ENCODE measurements around the gene CHST1.

CHST1 gene

GRCh38 chr11:45646275-45646927, 19.0 kb downstream of the CHST1 start:
- Histone ChIP-seq H3K9ac (ENCODE audit: low read length in 5 of 5) (no peak overlapping the region), H3K27ac (ENCODE audit: low read depth, low read length) (no peak overlapping the region), H3K27me3 (ENCODE audit: control insufficient read depth in 5 of 5, insufficient read depth in 4 of 5, low read length in 5 of 5) (peaks cover 6 to 13% (median 7%) of the 10 kb centered on the region in 5 donors)

GRCh38 chr11:45644981-45645889, 20.2 kb downstream of the CHST1 start:
- no peak overlapping the region for H3K27ac ChIP-seq (ENCODE audit: low read depth, low read length)
- peaks cover 0 to 36% (median 0%) of the 10 kb centered on the region in 5 donors for H3K4me1 ChIP-seq (ENCODE audit: control insufficient read depth in 5 of 5, insufficient read depth in 5 of 5, low read length in 5 of 5)
- no peaks in the 10 kb centered on the region for H3K36me3 ChIP-seq (ENCODE audit: control insufficient read depth in 5 of 5, insufficient read depth in 5 of 5, low read length in 5 of 5)
- H3K27me3 ChIP-seq (ENCODE audit: control insufficient read depth in 5 of 5, insufficient read depth in 4 of 5, low read length in 5 of 5): peaks cover 4 to 11% (median 6%) of the 10 kb centered on the region in 5 donors
- no peak overlapping the region for H3K4me3 ChIP-seq (ENCODE audit: low read depth in 1 of 5, low read length in 5 of 5)
- H3K9me3 ChIP-seq (ENCODE audit: control insufficient read depth in 5 of 5, low read length in 5 of 5): no peaks in the 10 kb centered on the region
- no peak overlapping the region for H3K9ac ChIP-seq (ENCODE audit: low read length in 5 of 5)

More at GRCh38 chr11:45646275-45646927, 19.0 kb downstream of the CHST1 start:
- H3K9me3 ChIP-seq (ENCODE audit: control insufficient read depth in 5 of 5, low read length in 5 of 5): no peaks in the 10 kb centered on the region
- no peak overlapping the region for H3K4me3 ChIP-seq (ENCODE audit: low read depth in 1 of 5, low read length in 5 of 5)
- no peaks in the 10 kb centered on the region for H3K36me3 ChIP-seq (ENCODE audit: control insufficient read depth in 5 of 5, insufficient read depth in 5 of 5, low read length in 5 of 5)
- H3K4me1 ChIP-seq (ENCODE audit: control insufficient read depth in 5 of 5, insufficient read depth in 5 of 5, low read length in 5 of 5): peaks cover 0 to 36% (median 0%) of the 10 kb centered on the region in 5 donors

GRCh38 chr11:45643598-45644260, 21.7 kb downstream of the CHST1 start:
- H3K27ac ChIP-seq (ENCODE audit: low read depth, low read length): no peak overlapping the region
- H3K9me3 ChIP-seq (ENCODE audit: control insufficient read depth in 5 of 5, low read length in 5 of 5): no peaks in the 10 kb centered on the region
- no peaks in the 10 kb centered on the region for H3K36me3 ChIP-seq (ENCODE audit: control insufficient read depth in 5 of 5, insufficient read depth in 5 of 5, low read length in 5 of 5)
- H3K27me3 ChIP-seq (ENCODE audit: control insufficient read depth in 5 of 5, insufficient read depth in 4 of 5, low read length in 5 of 5): peaks cover 0 to 8% (median 6%) of the 10 kb centered on the region in 5 donors
- H3K9ac ChIP-seq (ENCODE audit: low read length in 5 of 5): no peak overlapping the region
- H3K4me3 ChIP-seq (ENCODE audit: low read depth in 1 of 5, low read length in 5 of 5): no peak overlapping the region
- H3K4me1 ChIP-seq (ENCODE audit: control insufficient read depth in 5 of 5, insufficient read depth in 5 of 5, low read length in 5 of 5): peaks cover 0 to 36% (median 0%) of the 10 kb centered on the region in 5 donors

DNA sequence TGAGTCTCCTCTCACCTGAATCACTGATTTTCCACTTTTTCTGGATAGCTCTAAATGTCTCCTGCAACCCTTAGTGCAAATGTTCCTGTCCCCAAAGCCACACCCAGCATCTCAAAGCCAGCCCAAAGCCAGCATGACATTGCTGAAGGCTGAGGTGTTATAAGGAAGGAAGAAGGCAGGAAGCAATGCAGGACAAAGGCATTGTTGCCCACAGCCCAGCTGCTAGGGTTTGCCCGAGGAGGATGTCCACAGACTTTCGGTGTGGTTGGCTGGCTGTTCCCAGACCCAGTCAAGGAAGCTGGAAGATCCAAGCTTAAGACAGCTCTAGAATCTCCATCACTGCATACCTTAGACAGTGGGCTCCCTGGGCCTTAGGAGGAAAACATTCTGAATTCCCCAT, 23.5 kb downstream of the CHST1 start:
- Histone ChIP-seq H3K4me3 (ENCODE audit: low read depth in 1 of 5, low read length in 5 of 5) (no peak overlapping the region), H3K4me1 (ENCODE audit: control insufficient read depth in 5 of 5, insufficient read depth in 5 of 5, low read length in 5 of 5) (peaks cover 0 to 25% (median 0%) of the 10 kb centered on the region in 5 donors), H3K27me3 (ENCODE audit: control insufficient read depth in 5 of 5, insufficient read depth in 4 of 5, low read length in 5 of 5) (peaks cover 0 to 8% (median 6%) of the 10 kb centered on the region in 5 donors), H3K27ac (ENCODE audit: low read depth, low read length) (no peak overlapping the region), H3K36me3 (ENCODE audit: control insufficient read depth in 5 of 5, insufficient read depth in 5 of 5, low read length in 5 of 5) (no peaks in the 10 kb centered on the region), H3K9ac (ENCODE audit: low read length in 5 of 5) (no peak overlapping the region), H3K9me3 (ENCODE audit: control insufficient read depth in 5 of 5, low read length in 5 of 5) (peaks cover 0 to 3% (median 0%) of the 10 kb centered on the region in 5 donors)

DNA sequence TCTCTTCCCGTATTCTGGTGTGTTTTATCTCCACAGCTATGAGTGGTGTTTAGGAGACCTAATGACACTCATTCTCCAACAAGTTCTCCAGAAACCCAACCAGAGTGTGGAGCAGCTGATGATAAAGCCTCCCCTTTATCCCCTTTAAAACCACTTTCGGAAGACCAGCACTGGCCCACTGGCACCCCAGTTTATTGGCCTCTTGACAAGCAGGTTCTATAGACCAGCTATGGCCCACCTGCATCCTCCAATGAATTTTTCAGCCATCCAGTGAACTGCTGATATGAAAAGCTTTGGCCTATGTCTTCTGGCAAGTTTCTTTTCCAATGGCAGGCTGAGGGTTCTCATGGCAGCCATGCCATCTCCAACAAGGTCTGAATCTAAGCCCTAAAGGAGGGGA, 27.4 kb downstream of the CHST1 start:
- no peak overlapping the region for H3K4me3 ChIP-seq (ENCODE audit: low read depth in 1 of 5, low read length in 5 of 5)
- no peak overlapping the region for H3K27ac ChIP-seq (ENCODE audit: low read depth, low read length)
- H3K9ac ChIP-seq (ENCODE audit: low read length in 5 of 5): no peak overlapping the region
- no peaks in the 10 kb centered on the region for H3K36me3 ChIP-seq (ENCODE audit: control insufficient read depth in 5 of 5, insufficient read depth in 5 of 5, low read length in 5 of 5)
- peaks cover 0 to 15% (median 0%) of the 10 kb centered on the region in 5 donors for H3K4me1 ChIP-seq (ENCODE audit: control insufficient read depth in 5 of 5, insufficient read depth in 5 of 5, low read length in 5 of 5)
- peaks cover 0 to 3% (median 0%) of the 10 kb centered on the region in 5 donors for H3K9me3 ChIP-seq (ENCODE audit: control insufficient read depth in 5 of 5, low read length in 5 of 5)
- H3K27me3 ChIP-seq (ENCODE audit: control insufficient read depth in 5 of 5, insufficient read depth in 4 of 5, low read length in 5 of 5): peaks cover 0 to 4% (median 0%) of the 10 kb centered on the region in 5 donors

GRCh38 chr11:45635907-45636306, 29.5 kb downstream of the CHST1 start:
- no peaks in the 10 kb centered on the region for H3K4me1 ChIP-seq (ENCODE audit: control insufficient read depth in 5 of 5, insufficient read depth in 5 of 5, low read length in 5 of 5)
- no peaks in the 10 kb centered on the region for H3K36me3 ChIP-seq (ENCODE audit: control insufficient read depth in 5 of 5, insufficient read depth in 5 of 5, low read length in 5 of 5)
- no peaks in the 10 kb centered on the region for H3K27me3 ChIP-seq (ENCODE audit: control insufficient read depth in 5 of 5, insufficient read depth in 4 of 5, low read length in 5 of 5)
- H3K27ac ChIP-seq (ENCODE audit: low read depth, low read length): no peak overlapping the region
- no peak overlapping the region for H3K9ac ChIP-seq (ENCODE audit: low read length in 5 of 5)
- H3K9me3 ChIP-seq (ENCODE audit: control insufficient read depth in 5 of 5, low read length in 5 of 5): peaks cover 0 to 3% (median 0%) of the 10 kb centered on the region in 5 donors
- H3K4me3 ChIP-seq (ENCODE audit: low read depth in 1 of 5, low read length in 5 of 5): no peak overlapping the region

GRCh38 chr11:45625611-45626010, 39.8 kb downstream of the CHST1 start:
- peaks cover 0 to 14% (median 8%) of the 10 kb centered on the region in 5 donors for H3K9me3 ChIP-seq (ENCODE audit: control insufficient read depth in 5 of 5, low read length in 5 of 5)
- H3K27me3 ChIP-seq (ENCODE audit: control insufficient read depth in 5 of 5, insufficient read depth in 4 of 5, low read length in 5 of 5): peaks cover 0 to 13% (median 3%) of the 10 kb centered on the region in 5 donors
- no peak overlapping the region for H3K27ac ChIP-seq (ENCODE audit: low read depth, low read length)
- no peak overlapping the region for H3K4me3 ChIP-seq (ENCODE audit: low read depth in 1 of 5, low read length in 5 of 5)
- no peaks in the 10 kb centered on the region for H3K36me3 ChIP-seq (ENCODE audit: control insufficient read depth in 5 of 5, insufficient read depth in 5 of 5, low read length in 5 of 5)
- no peak overlapping the region for H3K9ac ChIP-seq (ENCODE audit: low read length in 5 of 5)
- H3K4me1 ChIP-seq (ENCODE audit: control insufficient read depth in 5 of 5, insufficient read depth in 5 of 5, low read length in 5 of 5): no peaks in the 10 kb centered on the region

DNA sequence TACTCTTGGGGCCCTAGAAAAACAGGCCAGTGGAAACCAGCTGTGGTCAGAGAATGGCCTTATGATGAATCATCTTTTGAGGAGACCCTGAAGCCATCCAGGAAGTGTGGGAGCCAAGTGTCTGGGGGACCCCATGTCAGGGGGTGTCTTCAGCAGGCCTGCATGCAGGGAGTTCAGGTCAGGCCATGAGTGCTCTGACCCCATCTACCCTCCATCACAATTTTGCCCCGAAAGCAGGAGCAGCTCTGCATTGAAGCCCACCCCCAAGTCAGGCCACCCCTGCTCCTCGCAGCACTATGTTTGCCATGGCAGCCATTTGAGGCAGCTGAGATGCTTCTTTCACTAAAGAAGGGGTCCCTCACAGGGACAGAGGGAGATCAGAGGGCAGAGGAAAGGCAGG, 41.3 kb downstream of the CHST1 start:
- H3K9ac ChIP-seq (ENCODE audit: low read length in 5 of 5): no peak overlapping the region
- peaks cover 0 to 21% (median 13%) of the 10 kb centered on the region in 5 donors for H3K9me3 ChIP-seq (ENCODE audit: control insufficient read depth in 5 of 5, low read length in 5 of 5)
- no peaks in the 10 kb centered on the region for H3K36me3 ChIP-seq (ENCODE audit: control insufficient read depth in 5 of 5, insufficient read depth in 5 of 5, low read length in 5 of 5)
- no peaks in the 10 kb centered on the region for H3K4me1 ChIP-seq (ENCODE audit: control insufficient read depth in 5 of 5, insufficient read depth in 5 of 5, low read length in 5 of 5)
- H3K4me3 ChIP-seq (ENCODE audit: low read depth in 1 of 5, low read length in 5 of 5): no peak overlapping the region
- H3K27me3 ChIP-seq (ENCODE audit: control insufficient read depth in 5 of 5, insufficient read depth in 4 of 5, low read length in 5 of 5): peaks cover 0 to 13% (median 3%) of the 10 kb centered on the region in 5 donors
- no peak overlapping the region for H3K27ac ChIP-seq (ENCODE audit: low read depth, low read length)

DNA sequence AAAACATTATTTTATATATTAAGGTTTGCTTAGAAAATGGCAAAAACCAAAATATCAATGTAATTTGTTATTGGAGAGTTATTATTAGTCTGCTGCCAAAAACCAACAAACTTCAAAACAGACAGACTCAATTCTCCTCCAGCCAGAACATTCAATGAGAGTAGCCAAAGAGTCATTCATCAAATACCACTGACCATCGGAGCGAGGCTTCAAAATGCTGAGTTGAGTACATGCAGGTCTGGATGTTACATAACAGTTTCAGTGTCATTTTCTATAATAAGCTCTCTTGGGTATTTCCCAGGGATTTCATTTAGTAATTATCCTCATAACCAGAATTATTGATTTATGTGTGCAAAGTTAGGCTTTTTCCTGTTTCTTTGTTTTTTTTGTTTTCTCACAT, 42.6 kb downstream of the CHST1 start:
- Histone ChIP-seq H3K27me3 (ENCODE audit: control insufficient read depth in 5 of 5, insufficient read depth in 4 of 5, low read length in 5 of 5) (peaks cover 0 to 16% (median 4%) of the 10 kb centered on the region in 5 donors), H3K9ac (ENCODE audit: low read length in 5 of 5) (no peak overlapping the region), H3K36me3 (ENCODE audit: control insufficient read depth in 5 of 5, insufficient read depth in 5 of 5, low read length in 5 of 5) (no peaks in the 10 kb centered on the region), H3K4me1 (ENCODE audit: control insufficient read depth in 5 of 5, insufficient read depth in 5 of 5, low read length in 5 of 5) (peaks cover 0 to 10% (median 0%) of the 10 kb centered on the region in 5 donors), H3K4me3 (ENCODE audit: low read depth in 1 of 5, low read length in 5 of 5) (no peak overlapping the region), H3K9me3 (ENCODE audit: control insufficient read depth in 5 of 5, low read length in 5 of 5) (peaks cover 0 to 20% (median 13%) of the 10 kb centered on the region in 5 donors), H3K27ac (ENCODE audit: low read depth, low read length) (no peak overlapping the region)

Data from subcutaneous abdominal adipose tissue (tissue), 5 donors.